ENCODE results near the gene PDS5B.
"Not testable (repeated sequence)": the region's sequence is repeated elsewhere in the genome, so short reads cannot be mapped to it uniquely, and the experiment has no call there.

PDS5B gene

GRCh38 chr13:32659736-32660135 is 73.5 kb downstream of the PDS5B start:
- no peak for DNase-seq (ENCODE audit: low spot score)

GRCh38 chr13:32660227-32660626 is 74.0 kb downstream of the PDS5B start:
- DNase-seq (ENCODE audit: low spot score) = no peak

- DNase-seq (ENCODE audit: low spot score) = no peak
These were observed 75.4 kb downstream of the PDS5B start for GRCh38 chr13:32661685-32662084.

GRCh38 chr13:32663660-32664059 is 77.4 kb downstream of the PDS5B start:
- no peak for DNase-seq (ENCODE audit: low spot score)

- DNase-seq (ENCODE audit: low spot score) = no peak
These were observed 80.8 kb downstream of the PDS5B start for GRCh38 chr13:32666990-32667571.

GRCh38 chr13:32669030-32669646 is 82.9 kb downstream of the PDS5B start:
- DNase-seq (ENCODE audit: low spot score) = peak; percentile 65

GRCh38 chr13:32674503-32674902 is 88.3 kb downstream of the PDS5B start:
- no peak for DNase-seq (ENCODE audit: low spot score)

- DNase-seq (ENCODE audit: low spot score) = no peak
These were observed 90.0 kb downstream of the PDS5B start for GRCh38 chr13:32676242-32676641.

GRCh38 chr13:32682130-32682529 is 95.9 kb downstream of the PDS5B start:
- DNase-seq (ENCODE audit: low spot score) = no peak

GRCh38 chr13:32682740-32683139 is 96.5 kb downstream of the PDS5B start:
- no peak for DNase-seq (ENCODE audit: low spot score)

GRCh38 chr13:32687275-32687674 is 101.0 kb downstream of the PDS5B start:
- no peak for DNase-seq (ENCODE audit: low spot score)

- no peak for DNase-seq (ENCODE audit: low spot score)
These were observed 109.5 kb downstream of the PDS5B start for GRCh38 chr13:32695602-32696250.

GRCh38 chr13:32707471-32707870 is 121.2 kb downstream of the PDS5B start:
- DNase-seq (ENCODE audit: low spot score) = no peak

- no peak for DNase-seq (ENCODE audit: low spot score)
These were observed 127.1 kb downstream of the PDS5B start for GRCh38 chr13:32713397-32713796.

GRCh38 chr13:32716201-32716600 is 129.9 kb downstream of the PDS5B start:
- not testable (repeated sequence) for DNase-seq (ENCODE audit: low spot score)

- no peak for DNase-seq (ENCODE audit: low spot score)
These were observed 133.8 kb downstream of the PDS5B start for GRCh38 chr13:32720026-32720425.

- DNase-seq (ENCODE audit: low spot score) = not testable (repeated sequence)
These were observed 135.1 kb downstream of the PDS5B start for GRCh38 chr13:32721131-32722034.

GRCh38 chr13:32722340-32722739 is 136.1 kb downstream of the PDS5B start:
- no peak for DNase-seq (ENCODE audit: low spot score)

GRCh38 chr13:32723987-32724386 is 137.7 kb downstream of the PDS5B start:
- no peak for DNase-seq (ENCODE audit: low spot score)

- no peak for DNase-seq (ENCODE audit: low spot score)
These were observed 140.3 kb downstream of the PDS5B start for GRCh38 chr13:32726374-32727037.

GRCh38 chr13:32728327-32728726 is 142.1 kb downstream of the PDS5B start:
- no peak for DNase-seq (ENCODE audit: low spot score)

GRCh38 chr13:32729097-32729496 is 142.8 kb downstream of the PDS5B start:
- not testable (repeated sequence) for DNase-seq (ENCODE audit: low spot score)
